ENCODE measurements around the gene FIBCD1.

FIBCD1 gene

GRCh38 chr9:130945173-130945572 is 6.1 kb upstream of the FIBCD1 start:
- Histone ChIP-seq H3K79me2 (ENCODE audit: insufficient read depth, low read length) (no peaks in the 10 kb centered on the region), H3K36me3 (ENCODE audit: insufficient read depth, low read length) (no peaks in the 10 kb centered on the region), H4K20me1 (ENCODE audit: insufficient read depth, low read length) (no peaks in the 10 kb centered on the region), H3K4me2 (ENCODE audit: low read length) (no peak overlapping the region), H3K4me3 (ENCODE audit: low read depth, low read length, poor library complexity, severe bottlenecking) (no peak overlapping the region), H3K27me3 (ENCODE audit: insufficient read depth, low read length) (no peaks in the 10 kb centered on the region; the same call in 1 of the 2 replicates), H3F3A (ENCODE audit: insufficient read depth, low read length) (no peaks in the 10 kb centered on the region), H3K9ac (ENCODE audit: low read length) (no peak overlapping the region), H2AFZ (ENCODE audit: low read length) (no peak overlapping the region), H3K4me1 (ENCODE audit: insufficient read depth, low read length, severe bottlenecking) (no peaks in the 10 kb centered on the region), H3K9me3 (ENCODE audit: low read length) (no peaks in the 10 kb centered on the region), H3K27ac (ENCODE audit: low read depth, low read length, poor library complexity, severe bottlenecking) (no peak overlapping the region), H3K9me2 (ENCODE audit: low read depth, low read length) (no peaks in the 10 kb centered on the region)
- TF ChIP-seq CTCF (IDR thresholded peaks at IDR 0.05; ENCODE audit: low read length) (no peak), EZH2 (IDR thresholded peaks at IDR 0.05; ENCODE audit: borderline replicate concordance, low read length) (no peak)

- H3K9ac ChIP-seq (ENCODE audit: low read length): no peak overlapping the region
- no peaks in the 10 kb centered on the region for H3K9me3 ChIP-seq (ENCODE audit: low read length)
- TF ChIP-seq CTCF (IDR thresholded peaks at IDR 0.05; ENCODE audit: low read length) (no peak), EZH2 (IDR thresholded peaks at IDR 0.05; ENCODE audit: borderline replicate concordance, low read length) (no peak)
- H3K79me2 ChIP-seq (ENCODE audit: insufficient read depth, low read length): no peaks in the 10 kb centered on the region
- no peak overlapping the region for H3K27ac ChIP-seq (ENCODE audit: low read depth, low read length, poor library complexity, severe bottlenecking)
- no peaks in the 10 kb centered on the region for H3K4me1 ChIP-seq (ENCODE audit: insufficient read depth, low read length, severe bottlenecking)
- H3K4me3 ChIP-seq (ENCODE audit: low read depth, low read length, poor library complexity, severe bottlenecking): no peak overlapping the region
- no peaks in the 10 kb centered on the region for H3K9me2 ChIP-seq (ENCODE audit: low read depth, low read length)
- H4K20me1 ChIP-seq (ENCODE audit: insufficient read depth, low read length): no peaks in the 10 kb centered on the region
- no peaks in the 10 kb centered on the region; the same call in 1 of the 2 replicates for H3K27me3 ChIP-seq (ENCODE audit: insufficient read depth, low read length)
- H2AFZ ChIP-seq (ENCODE audit: low read length): no peak overlapping the region
- H3F3A ChIP-seq (ENCODE audit: insufficient read depth, low read length): no peaks in the 10 kb centered on the region
- no peak overlapping the region for H3K4me2 ChIP-seq (ENCODE audit: low read length)
- H3K36me3 ChIP-seq (ENCODE audit: insufficient read depth, low read length): no peaks in the 10 kb centered on the region
Observed at GRCh38 chr9:130944510-130945058, 5.5 kb upstream of the FIBCD1 start.

- TF ChIP-seq EZH2 (IDR thresholded peaks at IDR 0.05; ENCODE audit: borderline replicate concordance, low read length) (no peak), CTCF (IDR thresholded peaks at IDR 0.05; ENCODE audit: low read length) (no peak)
- no peaks in the 10 kb centered on the region for H3K79me2 ChIP-seq (ENCODE audit: insufficient read depth, low read length)
- no peaks in the 10 kb centered on the region for H3K4me1 ChIP-seq (ENCODE audit: insufficient read depth, low read length, severe bottlenecking)
- H3F3A ChIP-seq (ENCODE audit: insufficient read depth, low read length): no peaks in the 10 kb centered on the region
- no peak overlapping the region for H3K4me3 ChIP-seq (ENCODE audit: low read depth, low read length, poor library complexity, severe bottlenecking)
- H3K9me3 ChIP-seq (ENCODE audit: low read length): no peaks in the 10 kb centered on the region
- no peaks in the 10 kb centered on the region for H3K36me3 ChIP-seq (ENCODE audit: insufficient read depth, low read length)
- no peaks in the 10 kb centered on the region; the same call in 1 of the 2 replicates for H3K27me3 ChIP-seq (ENCODE audit: insufficient read depth, low read length)
- no peak overlapping the region for H2AFZ ChIP-seq (ENCODE audit: low read length)
- no peak overlapping the region for H3K27ac ChIP-seq (ENCODE audit: low read depth, low read length, poor library complexity, severe bottlenecking)
- no peak overlapping the region for H3K9ac ChIP-seq (ENCODE audit: low read length)
- no peak overlapping the region for H3K4me2 ChIP-seq (ENCODE audit: low read length)
- H3K9me2 ChIP-seq (ENCODE audit: low read depth, low read length): no peaks in the 10 kb centered on the region
- no peaks in the 10 kb centered on the region for H4K20me1 ChIP-seq (ENCODE audit: insufficient read depth, low read length)
Observed at GRCh38 chr9:130943777-130944176, 4.7 kb upstream of the FIBCD1 start.
